ENCODE data around the gene NDUFB8. TPM values are rescaled to one million over a fixed set of nuclear protein-coding genes. Genes with fewer than 3 reads are reported as not detected.

Gene NDUFB8
- total and polyA plus RNA-seq, 2 experiments from 2014 or later: 296 to 748 TPM

DNA sequence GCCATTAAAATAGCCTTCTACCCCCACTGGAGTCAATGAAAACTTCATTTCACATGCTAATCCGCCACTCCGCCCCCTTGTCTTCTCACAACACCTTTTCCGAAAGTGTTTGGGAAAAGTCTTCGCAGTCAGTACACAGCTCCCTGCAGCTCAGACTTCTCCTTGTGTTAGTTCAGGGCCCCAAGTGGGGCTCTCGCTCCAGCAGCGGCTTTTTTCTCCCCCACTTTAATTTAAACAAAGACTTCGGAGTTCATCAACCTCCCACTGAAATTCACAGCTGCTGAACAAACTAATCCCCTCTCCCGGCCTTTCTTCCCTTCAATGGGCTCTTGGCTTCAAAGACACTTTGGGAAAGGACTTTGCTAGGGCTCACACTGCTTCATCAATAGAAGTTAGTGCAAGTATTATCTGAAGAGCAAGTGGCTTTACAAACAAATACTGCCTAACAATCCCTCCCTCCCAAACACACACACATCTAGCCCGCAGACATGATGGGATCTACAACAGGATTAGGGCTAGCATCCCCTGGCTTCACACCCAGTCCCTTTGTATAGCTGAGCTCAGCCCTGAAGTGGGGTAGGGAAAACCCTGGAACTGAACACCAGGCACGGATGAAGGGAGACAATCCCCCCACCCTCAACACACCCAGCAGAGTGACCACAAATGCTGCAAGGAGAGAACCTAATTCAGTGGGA lies 43.7 kb downstream of the NDUFB8 start:
- peaks cover 15% of the 10 kb centered on the region for H3K36me3 ChIP-seq
- H3K4me1 ChIP-seq (ENCODE audit: low read depth): peaks cover 3% of the 10 kb centered on the region
- DNase-seq (ENCODE audit: low read depth in 1 of 2, low spot score in 1 of 2): no peak
- H3K27me3 ChIP-seq: peaks cover 75% of the 10 kb centered on the region
- no peaks in the 10 kb centered on the region for H3K9me3 ChIP-seq (ENCODE audit: low read depth)
- H3K4me3 ChIP-seq: no peak overlapping the region
- no peak for TF ChIP-seq CTCF (IDR thresholded peaks at IDR 0.05; ENCODE audit: low read depth, low read length)
- H3K27ac ChIP-seq: no peak overlapping the region

GRCh38 chr10:100485366-100485765 lies 44.3 kb downstream of the NDUFB8 start:
- no peak overlapping the region for H3K4me3 ChIP-seq
- no peak for TF ChIP-seq CTCF (IDR thresholded peaks at IDR 0.05; ENCODE audit: low read depth, low read length)
- peaks cover 81% of the 10 kb centered on the region for H3K27me3 ChIP-seq
- no peak overlapping the region for H3K27ac ChIP-seq
- peaks cover 3% of the 10 kb centered on the region for H3K4me1 ChIP-seq (ENCODE audit: low read depth)
- DNase-seq (ENCODE audit: low read depth in 1 of 2, low spot score in 1 of 2): no peak
- H3K36me3 ChIP-seq: peaks cover 13% of the 10 kb centered on the region
- no peaks in the 10 kb centered on the region for H3K9me3 ChIP-seq (ENCODE audit: low read depth)

GRCh38 chr10:100483876-100484666 lies 45.6 kb downstream of the NDUFB8 start:
- H3K4me3 ChIP-seq: no peak overlapping the region
- peaks cover 3% of the 10 kb centered on the region for H3K4me1 ChIP-seq (ENCODE audit: low read depth)

DNA sequence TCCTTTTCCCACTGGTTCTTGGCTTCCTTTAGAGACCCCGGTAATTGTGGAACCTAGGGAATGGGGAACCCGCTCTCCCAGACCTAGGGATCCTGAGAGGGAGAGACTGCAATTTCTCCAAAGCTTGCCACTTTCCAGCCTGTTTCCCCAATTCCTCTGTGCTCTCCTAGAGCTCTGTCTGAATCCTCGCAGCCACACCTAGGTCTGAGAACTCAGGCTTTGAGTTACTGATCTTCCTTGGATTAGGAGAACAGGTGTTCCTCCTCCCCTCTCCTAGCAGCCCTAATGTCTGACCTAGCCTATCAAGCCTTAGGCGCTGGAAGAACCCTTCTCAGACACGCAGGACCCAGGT lies 46.9 kb downstream of the NDUFB8 start:
- peaks cover 3% of the 10 kb centered on the region for H3K4me1 ChIP-seq (ENCODE audit: low read depth)
- H3K27ac ChIP-seq: no peak overlapping the region
- peak overlapping the region; percentile 34 for H3K4me3 ChIP-seq
- H3K36me3 ChIP-seq: peaks cover 4% of the 10 kb centered on the region
- peaks cover 98% of the 10 kb centered on the region for H3K27me3 ChIP-seq
- peak in 1 of 2 donors; percentile 3 for DNase-seq (ENCODE audit: low read depth in 1 of 2, low spot score in 1 of 2)
- no peak for TF ChIP-seq CTCF (IDR thresholded peaks at IDR 0.05; ENCODE audit: low read depth, low read length)
- H3K9me3 ChIP-seq (ENCODE audit: low read depth): no peaks in the 10 kb centered on the region

More at GRCh38 chr10:100483876-100484666, 45.6 kb downstream of the NDUFB8 start:
- DNase-seq (ENCODE audit: low read depth in 1 of 2, low spot score in 1 of 2): no peak
- H3K27me3 ChIP-seq: peaks cover 87% of the 10 kb centered on the region
- H3K36me3 ChIP-seq: peaks cover 4% of the 10 kb centered on the region
- H3K9me3 ChIP-seq (ENCODE audit: low read depth): no peaks in the 10 kb centered on the region
- TF ChIP-seq CTCF (IDR thresholded peaks at IDR 0.05; ENCODE audit: low read depth, low read length): no peak
- H3K27ac ChIP-seq: no peak overlapping the region

GRCh38 chr10:100482181-100482833 lies 47.4 kb downstream of the NDUFB8 start:
- peak; percentile 76 to 89 for DNase-seq (ENCODE audit: low read depth in 1 of 2, low spot score in 1 of 2)
- Histone ChIP-seq H3K36me3 (peaks cover 4% of the 10 kb centered on the region), H3K27me3 (peaks cover 98% of the 10 kb centered on the region), H3K4me1 (ENCODE audit: low read depth) (peaks cover 3% of the 10 kb centered on the region), H3K4me3 (peak overlapping the region; percentile 34), H3K9me3 (ENCODE audit: low read depth) (no peaks in the 10 kb centered on the region), H3K27ac (no peak overlapping the region)
- peak; percentile 89 for TF ChIP-seq CTCF (IDR thresholded peaks at IDR 0.05; ENCODE audit: low read depth, low read length)
